ENCODE results near the gene SPIN1. TPM values are rescaled to one million over a fixed set of nuclear protein-coding genes. Genes with fewer than 3 reads are reported as not detected.

Gene SPIN1
- total RNA-seq, 1 donor from 2014 or later = 77.6 TPM

GRCh38 chr9:88398016-88398415 lies 9.8 kb downstream of the SPIN1 start:
- TF ChIP-seq CTCF (conservative IDR thresholded peaks at IDR 0.05) = no peak
- no peaks in the 10 kb centered on the region for H3K9me3 Mint-ChIP-seq
- H3K4me3 Mint-ChIP-seq = no peak overlapping the region
- peaks cover 19% of the 10 kb centered on the region for H3K4me1 Mint-ChIP-seq
- no peak for DNase-seq (ENCODE audit: low read depth, low spot score)
- no peaks in the 10 kb centered on the region for H3K27me3 Mint-ChIP-seq (ENCODE audit: low read depth)
- H3K36me3 Mint-ChIP-seq (ENCODE audit: low read depth) = peaks cover 6% of the 10 kb centered on the region
- H3K27ac Mint-ChIP-seq (ENCODE audit: unreplicated experiment) = no peak overlapping the region

GRCh38 chr9:88399966-88400365 lies 11.7 kb downstream of the SPIN1 start:
- Mint-ChIP-seq H3K9me3 (no peaks in the 10 kb centered on the region), H3K4me1 (peaks cover 21% of the 10 kb centered on the region), H3K27me3 (ENCODE audit: low read depth) (no peaks in the 10 kb centered on the region), H3K36me3 (ENCODE audit: low read depth) (peaks cover 6% of the 10 kb centered on the region), H3K4me3 (no peak overlapping the region), H3K27ac (ENCODE audit: unreplicated experiment) (no peak overlapping the region)
- TF ChIP-seq CTCF (conservative IDR thresholded peaks at IDR 0.05) = no peak
- no peak for DNase-seq (ENCODE audit: low read depth, low spot score)

- no peak for TF ChIP-seq CTCF (conservative IDR thresholded peaks at IDR 0.05)
- Mint-ChIP-seq H3K36me3 (ENCODE audit: low read depth) (peaks cover 3% of the 10 kb centered on the region), H3K27ac (ENCODE audit: unreplicated experiment) (no peak overlapping the region), H3K4me1 (peaks cover 16% of the 10 kb centered on the region), H3K27me3 (ENCODE audit: low read depth) (no peaks in the 10 kb centered on the region), H3K9me3 (no peaks in the 10 kb centered on the region), H3K4me3 (no peak overlapping the region)
- no peak for DNase-seq (ENCODE audit: low read depth, low spot score)
These were observed 15.1 kb downstream of the SPIN1 start for GRCh38 chr9:88403340-88403739.

- no peak for DNase-seq (ENCODE audit: low read depth, low spot score)
- no peak for TF ChIP-seq CTCF (conservative IDR thresholded peaks at IDR 0.05)
- Mint-ChIP-seq H3K4me3 (no peak overlapping the region), H3K4me1 (peaks cover 13% of the 10 kb centered on the region), H3K27me3 (ENCODE audit: low read depth) (no peaks in the 10 kb centered on the region), H3K9me3 (peaks cover 7% of the 10 kb centered on the region), H3K36me3 (ENCODE audit: low read depth) (peaks cover 12% of the 10 kb centered on the region), H3K27ac (ENCODE audit: unreplicated experiment) (no peak overlapping the region)
These were observed 17.8 kb downstream of the SPIN1 start for GRCh38 chr9:88406051-88406450.

GRCh38 chr9:88411471-88411870 lies 23.2 kb downstream of the SPIN1 start:
- Mint-ChIP-seq H3K36me3 (ENCODE audit: low read depth) (peaks cover 34% of the 10 kb centered on the region), H3K4me3 (no peak overlapping the region), H3K27ac (ENCODE audit: unreplicated experiment) (no peak overlapping the region), H3K4me1 (peaks cover 15% of the 10 kb centered on the region), H3K27me3 (ENCODE audit: low read depth) (no peaks in the 10 kb centered on the region), H3K9me3 (peaks cover 14% of the 10 kb centered on the region)
- no peak for DNase-seq (ENCODE audit: low read depth, low spot score)
- TF ChIP-seq CTCF (conservative IDR thresholded peaks at IDR 0.05) = no peak

- no peaks in the 10 kb centered on the region for H3K27me3 Mint-ChIP-seq (ENCODE audit: low read depth)
- H3K4me3 Mint-ChIP-seq = no peak overlapping the region
- peaks cover 16% of the 10 kb centered on the region for H3K4me1 Mint-ChIP-seq
- H3K36me3 Mint-ChIP-seq (ENCODE audit: low read depth) = peaks cover 56% of the 10 kb centered on the region
- no peak for TF ChIP-seq CTCF (conservative IDR thresholded peaks at IDR 0.05)
- no peak overlapping the region for H3K27ac Mint-ChIP-seq (ENCODE audit: unreplicated experiment)
- DNase-seq (ENCODE audit: low read depth, low spot score) = no peak
- peaks cover 26% of the 10 kb centered on the region for H3K9me3 Mint-ChIP-seq
These were observed 26.1 kb downstream of the SPIN1 start for GRCh38 chr9:88414298-88414697.

Data from neural crest cell (in vitro differentiated cells).